Upper lobe of right lung (tissue), 1 donor: ENCODE measurements around the gene INVS. TPM values are rescaled to one million over a fixed set of nuclear protein-coding genes. Genes with fewer than 3 reads are reported as not detected.

Experiments used
- ATAC-seq: fragments of 200-7000 bp; cut with Tn5 transposase; one replicate; pipeline ENCODE4 v1.9.1; 2020; ENCODE audit warnings: mild to moderate bottlenecking, moderate library complexity
- DNase-seq: peaks from one replicate; pipeline ENCODE4 v3.0.0-alpha.2; 2020
- H3K27ac ChIP-seq: fragments of 200-600 bp; one replicate; pipeline ENCODE4 v1.8.0; 2022
- H3K27me3 ChIP-seq: fragments of 200-600 bp; one replicate; pipeline ENCODE4 v1.8.0; 2022; ENCODE audit warnings: mild to moderate bottlenecking
- H3K36me3 ChIP-seq: fragments of 200-600 bp; one replicate; pipeline ENCODE4 v1.8.0; 2022
- H3K4me1 ChIP-seq: fragments of 200-600 bp; one replicate; pipeline ENCODE4 v1.8.0; 2022
- H3K4me3 ChIP-seq: fragments of 200-600 bp; one replicate; pipeline ENCODE4 v1.8.0; 2022; ENCODE audit warnings: mild to moderate bottlenecking
- H3K9me3 ChIP-seq: fragments of 200-600 bp; one replicate; pipeline ENCODE4 v1.8.0; 2022
- intact Hi-C: fragments of 100-400 bp; cut with DNase I; formaldehyde crosslinking; loops from one replicate; pipeline ENCODE4 v1.11.0; 2022
- total RNA-seq: library from RNA; stranded (reverse); fragmentation: NEBNext Ultra II Directional; extraction: Animal tissue kit (Norgen Biotek cat#: 25700); gene quantifications from one replicate; pipeline ENCODE4 v1.2.1, GENCODE V29; 2021
- TF ChIP-seq, protein P1 (sequence below): fragments of 200-600 bp; IDR thresholded peaks from one replicate; pipeline ENCODE4 v1.8.0; 2022; ENCODE audit warnings: antibody characterized with exemption
- donor health status: DM: no; HTN: yes; CAD: no; lungs with severe emphysema.

Gene INVS
- total RNA-seq, 1 donor from 2014 or later = 22.2 TPM

DNA sequence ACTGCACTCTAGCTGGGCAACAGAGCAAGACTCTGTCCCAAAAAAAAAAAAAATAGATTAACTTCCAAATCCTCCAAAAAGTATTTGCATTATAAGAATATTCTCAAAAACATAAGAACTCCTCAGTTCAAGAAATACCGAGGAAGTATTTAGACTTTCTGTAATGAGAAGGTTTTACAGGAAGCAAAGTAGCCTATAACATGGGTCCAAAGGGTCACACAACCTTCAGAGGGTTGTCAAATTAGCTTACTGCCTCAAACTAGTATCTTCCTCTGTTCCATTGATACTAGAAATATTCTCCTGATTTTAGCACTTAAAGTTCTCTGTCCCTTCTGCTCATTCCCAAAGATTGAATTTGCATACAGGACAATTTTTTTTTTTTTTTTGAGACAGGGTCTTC lies 121.9 kb downstream of the INVS start:
- intact Hi-C loops = no loop called here
- no peak for ATAC-seq

DNA sequence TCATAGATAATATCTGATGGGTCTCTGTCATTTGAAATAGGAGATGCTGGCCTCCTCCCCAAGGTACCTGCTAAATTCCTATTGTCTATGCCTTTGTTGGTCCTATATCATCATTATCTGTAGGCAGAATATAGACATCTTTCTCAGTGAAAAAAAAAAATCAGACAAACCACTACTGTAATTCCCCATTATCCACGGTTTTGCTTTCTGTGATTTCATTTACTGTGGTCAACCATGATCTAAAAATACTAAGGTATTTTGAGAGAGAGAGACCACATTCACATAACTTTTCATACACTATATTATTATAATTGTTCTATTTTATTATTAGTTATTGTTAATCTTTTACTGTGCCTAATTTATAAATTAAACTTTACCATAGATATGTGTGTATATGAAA lies 122.5 kb downstream of the INVS start:
- Histone ChIP-seq H3K4me1 (no peaks in the 10 kb centered on the region), H3K36me3 (peaks cover 7% of the 10 kb centered on the region), H3K9me3 (no peaks in the 10 kb centered on the region), H3K4me3 (no peak overlapping the region), H3K27me3 (no peaks in the 10 kb centered on the region), H3K27ac (no peak overlapping the region)
- intact Hi-C loops = no loop called here
- TF ChIP-seq, protein P1, sequence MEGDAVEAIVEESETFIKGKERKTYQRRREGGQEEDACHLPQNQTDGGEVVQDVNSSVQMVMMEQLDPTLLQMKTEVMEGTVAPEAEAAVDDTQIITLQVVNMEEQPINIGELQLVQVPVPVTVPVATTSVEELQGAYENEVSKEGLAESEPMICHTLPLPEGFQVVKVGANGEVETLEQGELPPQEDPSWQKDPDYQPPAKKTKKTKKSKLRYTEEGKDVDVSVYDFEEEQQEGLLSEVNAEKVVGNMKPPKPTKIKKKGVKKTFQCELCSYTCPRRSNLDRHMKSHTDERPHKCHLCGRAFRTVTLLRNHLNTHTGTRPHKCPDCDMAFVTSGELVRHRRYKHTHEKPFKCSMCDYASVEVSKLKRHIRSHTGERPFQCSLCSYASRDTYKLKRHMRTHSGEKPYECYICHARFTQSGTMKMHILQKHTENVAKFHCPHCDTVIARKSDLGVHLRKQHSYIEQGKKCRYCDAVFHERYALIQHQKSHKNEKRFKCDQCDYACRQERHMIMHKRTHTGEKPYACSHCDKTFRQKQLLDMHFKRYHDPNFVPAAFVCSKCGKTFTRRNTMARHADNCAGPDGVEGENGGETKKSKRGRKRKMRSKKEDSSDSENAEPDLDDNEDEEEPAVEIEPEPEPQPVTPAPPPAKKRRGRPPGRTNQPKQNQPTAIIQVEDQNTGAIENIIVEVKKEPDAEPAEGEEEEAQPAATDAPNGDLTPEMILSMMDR = no peak
- no peak for ATAC-seq
- DNase-seq = no peak

More for the DNA sequence above, 121.9 kb downstream of the INVS start:
- Histone ChIP-seq H3K4me3 (no peak overlapping the region), H3K36me3 (peaks cover 1% of the 10 kb centered on the region), H3K4me1 (no peaks in the 10 kb centered on the region), H3K9me3 (no peaks in the 10 kb centered on the region), H3K27ac (no peak overlapping the region), H3K27me3 (no peaks in the 10 kb centered on the region)
- TF ChIP-seq, protein P1 = no peak
- DNase-seq = no peak

DNA sequence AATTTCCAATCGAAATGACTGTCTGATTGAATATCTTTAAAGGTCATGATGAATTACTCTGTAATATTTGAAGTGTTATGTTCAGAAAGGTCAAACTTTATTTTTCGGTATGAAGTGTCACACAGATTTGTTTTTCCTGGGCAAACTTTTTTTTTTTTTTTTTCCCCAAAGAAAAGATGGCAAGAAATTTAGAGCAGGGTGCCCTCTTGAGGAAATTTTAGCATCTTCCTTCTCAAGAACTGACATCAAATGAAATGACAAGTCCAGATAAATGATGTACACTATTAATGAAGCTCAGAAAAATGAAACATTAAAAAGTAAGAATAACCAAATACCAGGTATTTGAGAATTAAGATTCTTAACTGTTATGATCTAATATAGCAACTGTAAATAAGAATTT lies 123.6 kb downstream of the INVS start:
- TF ChIP-seq, protein P1 = peak; percentile 32

DNA sequence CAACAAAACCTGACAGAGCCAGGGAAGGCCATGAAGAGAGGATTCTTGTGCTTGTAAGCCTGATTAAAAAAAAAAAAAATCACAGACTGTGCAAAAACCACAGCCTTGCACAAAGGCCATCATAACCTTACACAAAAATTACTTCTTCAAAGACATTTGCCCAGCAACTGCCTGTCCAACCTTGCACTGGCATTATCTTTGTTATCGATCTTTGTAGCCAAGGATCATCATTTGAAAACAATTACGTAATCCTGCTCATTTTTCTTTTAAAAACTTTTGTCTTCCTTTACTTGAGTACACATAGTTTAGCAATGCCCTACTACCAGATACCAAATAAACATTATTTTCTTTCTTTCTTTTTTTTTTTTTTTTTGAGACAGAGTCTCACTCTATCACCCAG lies 128.6 kb downstream of the INVS start:
- Histone ChIP-seq H3K27me3 (no peaks in the 10 kb centered on the region), H3K4me1 (no peaks in the 10 kb centered on the region), H3K4me3 (no peak overlapping the region), H3K9me3 (no peaks in the 10 kb centered on the region), H3K27ac (no peak overlapping the region), H3K36me3 (peaks cover 18% of the 10 kb centered on the region)
- ATAC-seq (no peak), DNase-seq (no peak)
- TF ChIP-seq, protein P1 = no peak
- intact Hi-C loops = no loop called here

More for the DNA sequence above, 123.6 kb downstream of the INVS start:
- Histone ChIP-seq H3K4me1 (no peaks in the 10 kb centered on the region), H3K27ac (no peak overlapping the region), H3K27me3 (no peaks in the 10 kb centered on the region), H3K36me3 (peaks cover 12% of the 10 kb centered on the region), H3K4me3 (no peak overlapping the region), H3K9me3 (no peaks in the 10 kb centered on the region)
- no peak for DNase-seq
- intact Hi-C loops = no loop called here
- no peak for ATAC-seq

DNA sequence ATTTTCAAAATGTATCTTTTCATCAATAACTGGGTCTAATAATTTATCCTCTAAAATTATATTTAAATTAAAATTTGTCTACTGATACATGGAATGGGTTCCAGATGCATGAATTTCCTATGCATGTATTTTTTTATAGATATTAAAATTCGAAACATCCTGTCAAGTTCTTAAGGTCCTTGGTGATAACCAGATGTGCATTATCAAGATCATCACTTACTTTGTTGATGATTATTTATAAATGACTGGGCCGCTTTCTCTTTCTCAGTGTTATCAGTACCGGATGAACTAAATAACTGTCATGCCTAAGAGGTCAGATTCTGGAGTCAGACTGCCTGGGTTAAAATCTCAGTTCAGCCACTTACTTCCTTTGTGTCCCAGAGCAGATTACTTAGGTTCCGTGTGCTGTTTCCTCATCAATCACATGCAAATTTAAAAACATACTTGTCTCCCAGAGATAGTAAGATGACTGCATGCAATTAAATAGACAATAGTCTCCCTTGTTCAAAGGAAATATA lies 129.4 kb downstream of the INVS start:
- intact Hi-C loops = no loop called here
- TF ChIP-seq, protein P1 = no peak
- DNase-seq = no peak
- H3K4me1 ChIP-seq = no peaks in the 10 kb centered on the region
- no peak overlapping the region for H3K4me3 ChIP-seq
- peaks cover 18% of the 10 kb centered on the region for H3K36me3 ChIP-seq
- H3K9me3 ChIP-seq = no peaks in the 10 kb centered on the region
- ATAC-seq = peak; percentile 25
- H3K27me3 ChIP-seq = no peaks in the 10 kb centered on the region
- H3K27ac ChIP-seq = no peak overlapping the region

DNA sequence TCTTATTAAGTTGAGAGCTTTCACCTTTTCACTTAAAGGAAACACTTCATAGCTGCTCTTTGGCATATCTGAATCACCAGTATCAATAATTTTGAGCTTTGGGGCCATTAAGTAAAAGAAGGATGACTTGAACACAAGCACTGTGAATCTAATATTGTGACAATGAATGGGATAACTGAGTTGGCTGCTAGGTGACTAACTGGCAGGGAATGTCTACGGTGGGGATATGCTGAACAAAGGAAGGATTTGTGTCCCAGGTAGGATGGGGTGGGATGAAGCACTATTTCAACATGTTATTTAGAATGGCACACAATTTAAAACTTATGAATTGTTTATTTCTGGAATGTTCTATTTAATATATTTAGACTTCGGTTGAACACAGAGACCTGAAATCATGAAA lies 130.1 kb downstream of the INVS start:
- no peaks in the 10 kb centered on the region for H3K27me3 ChIP-seq
- TF ChIP-seq, protein P1 = no peak
- DNase-seq = no peak
- no peaks in the 10 kb centered on the region for H3K9me3 ChIP-seq
- ATAC-seq = no peak
- no peaks in the 10 kb centered on the region for H3K4me1 ChIP-seq
- no peak overlapping the region for H3K27ac ChIP-seq
- intact Hi-C loops = no loop called here
- H3K36me3 ChIP-seq = peaks cover 18% of the 10 kb centered on the region
- no peak overlapping the region for H3K4me3 ChIP-seq
